Kidney (tissue), 14 donors: ENCODE data around the gene CD37. TPM values are rescaled to one million over a fixed set of nuclear protein-coding genes. Genes with fewer than 3 reads are reported as not detected.
A peak's percentile ranks its signal among the peaks of the same experiment; 100 is the strongest.

Experiments
- DNase-seq, 5 donors: peaks; one replicate each; pipeline ENCODE4 v3.0.0-alpha.2; 2013 to 2020
- FAIRE-seq: peaks from 2 replicates; lab custom pipeline; 2012; peaks lifted over from hg19 to GRCh38; lab: Jason Lieb, UNC
- H3K27ac ChIP-seq, 2 donors: one replicate each; pipeline ENCODE4 v1.7.0; 2013; ENCODE audit warnings: low read depth in 2 of 2, low read length in 2 of 2, inconsistent platforms in 1 of 2
- H3K27me3 ChIP-seq: one replicate; pipeline ENCODE4 v1.7.1; 2013; ENCODE audit warnings: low read length, inconsistent platforms; ENCODE audit not compliant: control insufficient read depth, insufficient read depth
- H3K36me3 ChIP-seq, 3 donors: one replicate each; pipeline versions ENCODE4 v1.7.0 to v1.7.1; 2013; ENCODE audit warnings: low read length in 3 of 3, control low read depth in 1 of 3, inconsistent platforms in 1 of 3; ENCODE audit not compliant: insufficient read depth in 3 of 3, control insufficient read depth in 2 of 3
- H3K4me1 ChIP-seq, 3 donors: one replicate each; pipeline versions ENCODE4 v1.7.0 to v1.7.1; 2013; ENCODE audit warnings: low read length in 3 of 3, inconsistent platforms in 1 of 3, low read depth in 1 of 3; ENCODE audit not compliant: control insufficient read depth in 2 of 3, insufficient read depth in 2 of 3
- H3K4me3 ChIP-seq, 3 donors: one replicate each; pipeline versions ENCODE4 v1.7.0 to v1.8.1; 2013; ENCODE audit warnings: low read length in 3 of 3, control low read depth in 1 of 3, inconsistent platforms in 1 of 3
- H3K9ac ChIP-seq, 3 donors: one replicate each; pipeline versions ENCODE4 v1.7.0 to v1.7.1; 2013; ENCODE audit warnings: low read length in 3 of 3, control low read depth in 1 of 3, inconsistent platforms in 1 of 3
- H3K9me3 ChIP-seq, 3 donors: one replicate each; pipeline versions ENCODE4 v1.7.0 to v1.7.1; 2013; ENCODE audit warnings: low read length in 3 of 3, control low read depth in 1 of 3, inconsistent platforms in 1 of 3; ENCODE audit not compliant: control insufficient read depth in 2 of 3, insufficient read depth in 1 of 3
- intact Hi-C: fragments of 100-400 bp; cut with DNase I; formaldehyde crosslinking; loops from one replicate; pipeline ENCODE4 v1.11.1; 2022
- polyA plus RNA-seq: library from polyadenylated mRNA; stranded (reverse); fragments of 350-450 nt; fragmentation: Illumina TruSeq; extraction: RNeasy Lipid Tissue Mini Kit (QIAGEN cat#74804); gene quantifications from one replicate; pipeline ENCODE4 v1.2.3, GENCODE V29; 2014; ENCODE audit warnings: low read depth, low replicate concordance; ENCODE audit not compliant: insufficient read depth
- total RNA-seq: library from RNA; stranded (reverse); fragmentation: NEBNext Ultra II Directional; extraction: Animal tissue kit (Norgen Biotek cat#: 25700); gene quantifications from one replicate; pipeline ENCODE4 v1.2.1, GENCODE V29; 2021
- TF ChIP-seq, protein P1 (sequence below): IDR thresholded peaks from 3 replicates; pipeline ENCODE4 v1.5.1; 2012; ENCODE audit warnings: mild to moderate bottlenecking, moderate library complexity, borderline replicate concordance; ENCODE audit not compliant: insufficient read depth; ENCODE audit errors: extremely low read depth
- donor health status: control.
- donor health status: control.
- donor health status: control.
- donor health status: control.
- donor health status: control.
- donor health status: DM: yes; HTN: yes; CAD: no.
- donor health status: Normal renal cell carcinoma (clear cell type).

Gene CD37
- total and polyA plus RNA-seq, 2 donors from 2014 or later, result 3.8 to 35.7 TPM

DNA sequence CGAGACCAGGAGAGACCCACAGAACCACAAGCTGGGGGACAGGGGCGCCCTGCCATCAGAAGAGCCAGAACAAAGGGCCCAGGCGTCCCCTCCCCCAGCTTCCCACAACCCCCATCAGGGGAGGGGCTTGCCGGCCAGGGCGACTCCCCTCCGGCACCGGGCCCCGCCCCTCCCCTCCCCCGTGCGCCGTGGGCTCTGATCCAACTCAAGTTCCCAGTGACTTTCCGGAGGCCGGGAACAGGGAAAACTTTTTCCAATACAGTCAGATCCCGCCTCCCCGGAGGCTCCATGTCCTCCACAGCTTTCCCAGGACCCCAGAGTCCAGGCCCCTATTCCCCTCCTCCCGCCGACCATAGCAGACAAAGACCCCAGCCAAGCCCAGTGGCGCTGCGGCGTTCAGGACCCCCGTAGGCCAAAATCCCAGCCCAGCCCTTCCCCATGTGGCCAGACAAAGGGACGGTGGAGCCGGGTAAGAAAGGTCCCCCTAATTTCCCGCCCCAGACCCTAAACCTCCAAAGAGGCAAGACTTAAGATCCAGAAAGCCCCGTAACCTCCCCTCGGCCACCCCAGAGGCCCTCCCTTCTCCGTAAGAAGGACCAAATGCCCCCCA lies 26.3 kb downstream of the CD37 start:
- intact Hi-C loops, result no loop called here
- no peaks in the 10 kb centered on the region for H3K27me3 ChIP-seq
- H3K4me1 ChIP-seq, result peaks cover 0 to 11% (median 0%) of the 10 kb centered on the region in 3 donors
- FAIRE-seq, result no peak
- peaks cover 0 to 2% (median 0%) of the 10 kb centered on the region in 3 donors for H3K36me3 ChIP-seq
- H3K9ac ChIP-seq, result peak overlapping the region; percentile 66 to 93 (median 73)
- TF ChIP-seq, protein P1, sequence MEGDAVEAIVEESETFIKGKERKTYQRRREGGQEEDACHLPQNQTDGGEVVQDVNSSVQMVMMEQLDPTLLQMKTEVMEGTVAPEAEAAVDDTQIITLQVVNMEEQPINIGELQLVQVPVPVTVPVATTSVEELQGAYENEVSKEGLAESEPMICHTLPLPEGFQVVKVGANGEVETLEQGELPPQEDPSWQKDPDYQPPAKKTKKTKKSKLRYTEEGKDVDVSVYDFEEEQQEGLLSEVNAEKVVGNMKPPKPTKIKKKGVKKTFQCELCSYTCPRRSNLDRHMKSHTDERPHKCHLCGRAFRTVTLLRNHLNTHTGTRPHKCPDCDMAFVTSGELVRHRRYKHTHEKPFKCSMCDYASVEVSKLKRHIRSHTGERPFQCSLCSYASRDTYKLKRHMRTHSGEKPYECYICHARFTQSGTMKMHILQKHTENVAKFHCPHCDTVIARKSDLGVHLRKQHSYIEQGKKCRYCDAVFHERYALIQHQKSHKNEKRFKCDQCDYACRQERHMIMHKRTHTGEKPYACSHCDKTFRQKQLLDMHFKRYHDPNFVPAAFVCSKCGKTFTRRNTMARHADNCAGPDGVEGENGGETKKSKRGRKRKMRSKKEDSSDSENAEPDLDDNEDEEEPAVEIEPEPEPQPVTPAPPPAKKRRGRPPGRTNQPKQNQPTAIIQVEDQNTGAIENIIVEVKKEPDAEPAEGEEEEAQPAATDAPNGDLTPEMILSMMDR, result no peak
- no peaks in the 10 kb centered on the region for H3K9me3 ChIP-seq
- peak overlapping the region; percentile 68 to 75 (median 73) for H3K4me3 ChIP-seq
- H3K27ac ChIP-seq, result peak overlapping the region; percentile 94
- DNase-seq, result peak; percentile 93 to 97 (median 96)

DNA sequence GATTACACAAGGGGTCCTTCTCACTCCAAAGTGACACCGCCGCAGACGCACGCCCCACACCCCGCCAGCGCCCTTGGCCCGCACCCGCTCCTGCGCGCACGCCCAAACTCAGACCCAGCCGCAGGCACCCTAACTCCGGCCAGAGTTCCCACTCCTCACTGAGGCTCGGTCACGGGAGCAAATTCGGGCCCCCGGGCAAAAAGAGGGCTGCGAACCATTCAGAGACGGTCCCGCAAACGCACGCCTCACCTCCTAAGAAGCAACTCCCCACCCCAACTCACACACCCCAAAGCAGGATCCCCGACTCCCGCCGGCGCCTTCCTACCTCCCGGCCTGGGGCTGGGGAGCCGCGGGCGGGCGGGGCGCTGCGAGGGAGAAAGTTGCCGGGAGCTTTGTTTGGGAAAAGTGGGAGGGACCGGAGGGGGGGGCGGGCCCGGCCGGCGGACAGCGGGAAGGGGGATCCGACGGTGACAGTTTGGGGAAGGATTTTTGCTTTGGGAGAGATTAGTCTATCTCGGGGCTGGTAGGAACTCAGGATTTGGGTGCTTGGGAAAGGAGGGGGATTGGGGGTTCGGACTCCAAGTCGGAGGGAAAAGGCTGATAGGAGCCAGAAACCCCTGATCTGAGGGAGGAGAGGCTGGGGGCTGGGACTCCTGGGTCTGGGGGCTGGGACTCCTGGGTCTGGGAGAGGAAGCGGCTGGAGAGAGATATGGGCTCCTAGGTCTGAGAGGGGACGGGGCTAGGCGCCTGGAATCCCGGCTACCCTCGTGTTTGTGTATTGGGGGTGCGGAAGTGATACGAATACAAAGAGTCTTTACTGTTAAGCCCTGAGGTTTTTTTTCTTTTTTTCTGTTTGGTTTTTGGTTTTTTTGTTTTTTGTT lies 27.1 kb downstream of the CD37 start, which contains the start of gene TEAD2:
TSS of gene TEAD2 (minus strand) at position 369 of the 881 bp plus-strand sequence. CDS start 2,341 bp downstream, outside the sequence.
- intact Hi-C loops, result no loop called here
- peak within 1 kb of the TSS; percentile 68 to 75 (median 73) for H3K4me3 ChIP-seq
- H3K27ac ChIP-seq, result peak within 1 kb of the TSS; percentile 94
- DNase-seq (peak; percentile 87 to 94 (median 91)), FAIRE-seq (no peak)
- no peaks in the 10 kb centered on the region for H3K9me3 ChIP-seq
- H3K36me3 ChIP-seq, result no peaks in the 10 kb centered on the region
- peaks cover 0 to 6% (median 0%) of the 10 kb centered on the region in 3 donors for H3K4me1 ChIP-seq
- H3K27me3 ChIP-seq, result no peaks in the 10 kb centered on the region
- peak within 1 kb of the TSS; percentile 66 to 93 (median 73) for H3K9ac ChIP-seq
- TF ChIP-seq, protein P1, result no peak

- Histone ChIP-seq H3K36me3 (no peaks in the 10 kb centered on the region), H3K4me3 (peak overlapping the region; percentile 45 to 69 (median 68)), H3K27me3 (no peaks in the 10 kb centered on the region), H3K27ac (peak overlapping the region; percentile 65 to 94), H3K9me3 (no peaks in the 10 kb centered on the region), H3K9ac (peak overlapping the region; percentile 26 to 93 (median 32)), H3K4me1 (peaks cover 0 to 5% (median 0%) of the 10 kb centered on the region in 3 donors)
- DNase-seq (peak in 3 of 5 donors; percentile 80 to 90 (median 82)), FAIRE-seq (no peak)
- intact Hi-C loops, result no loop called here
- TF ChIP-seq, protein P1, result no peak
These were observed 27.7 kb downstream of the CD37 start for GRCh38 chr19:49362929-49363267.
